Stimulated activated CD4-positive, alpha-beta T cell treated with anti-CD3 and anti-CD28 coated beads, Interleukin-1b, Interleukin-23, amount 100 ng/mL, for 1 hour (primary cell): ENCODE results near the gene IFI27L1.

Source experiments
- DNase-seq, 2 donors: peaks; one replicate each; pipeline ENCODE4 v3.0.0-alpha.2; 2020; ENCODE audit warnings: low read depth in 2 of 2

The IFI27L1 gene

GRCh38 chr14:94079891-94080620, 1.1 kb upstream of the IFI27L1 start:
- DNase-seq = no peak

GRCh38 chr14:94081386-94081820, 293 bp downstream of the IFI27L1 start:
- no peak for DNase-seq

DNA sequence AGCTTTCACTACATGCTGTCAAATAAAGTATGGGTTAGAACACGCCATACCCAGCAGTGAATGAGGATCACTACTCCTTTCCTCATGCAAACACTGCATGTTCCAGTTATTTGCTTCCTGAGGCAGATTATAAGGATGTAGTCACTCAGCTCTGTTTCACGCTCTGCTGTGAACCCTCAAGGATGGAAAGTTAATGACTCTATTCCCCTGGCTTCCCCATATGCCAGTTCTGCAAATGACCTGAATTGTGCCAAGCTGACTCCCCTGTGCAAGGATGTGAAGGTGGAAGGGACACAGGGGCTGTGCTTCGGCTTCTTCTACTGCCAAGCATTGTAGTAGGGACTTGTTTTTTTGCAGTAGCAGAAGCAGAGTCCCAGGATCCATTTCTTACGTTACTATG, 6.8 kb downstream of the IFI27L1 start:
- no peak for DNase-seq

DNA sequence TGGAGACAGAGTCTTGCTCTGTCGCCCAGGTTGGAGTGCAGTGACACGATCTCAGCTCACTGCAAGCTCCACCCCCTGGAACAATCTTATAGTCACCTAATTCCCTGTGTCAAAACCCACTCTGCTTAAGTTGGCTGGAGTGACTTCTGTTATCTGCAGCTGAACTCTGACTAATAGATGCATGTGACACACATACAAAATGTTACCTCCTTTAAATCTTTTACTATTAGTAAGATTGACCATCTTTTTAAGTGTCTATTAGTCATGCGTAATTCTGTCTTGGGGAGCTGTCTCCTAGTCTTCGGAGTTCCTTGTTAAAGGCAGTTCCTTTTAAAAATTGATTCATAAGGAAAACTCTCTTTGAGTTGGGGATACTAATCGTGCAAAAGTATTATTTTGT, 7.4 kb downstream of the IFI27L1 start:
- no peak for DNase-seq

DNA sequence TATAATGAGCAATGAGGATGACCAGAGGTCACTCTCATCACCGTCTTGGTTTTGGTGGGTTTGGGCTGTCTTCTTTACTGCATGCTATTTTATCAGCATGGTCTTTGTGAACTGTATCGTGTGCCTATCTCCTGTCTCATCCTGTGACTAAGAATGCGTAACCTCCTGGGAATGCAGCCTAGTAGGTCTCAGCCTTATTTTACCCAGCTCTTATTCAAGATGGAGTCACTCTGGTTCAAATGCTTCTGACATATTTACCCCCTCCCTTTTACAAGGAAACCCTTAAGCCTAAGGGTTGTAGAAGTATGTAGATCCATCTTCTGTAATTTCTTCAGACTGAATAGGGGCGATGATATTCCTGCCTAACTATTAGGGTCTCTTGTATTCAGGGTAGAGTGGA, 8.4 kb downstream of the IFI27L1 start:
- DNase-seq = no peak

GRCh38 chr14:94093418-94093817, 12.3 kb downstream of the IFI27L1 start:
- no peak for DNase-seq

DNA sequence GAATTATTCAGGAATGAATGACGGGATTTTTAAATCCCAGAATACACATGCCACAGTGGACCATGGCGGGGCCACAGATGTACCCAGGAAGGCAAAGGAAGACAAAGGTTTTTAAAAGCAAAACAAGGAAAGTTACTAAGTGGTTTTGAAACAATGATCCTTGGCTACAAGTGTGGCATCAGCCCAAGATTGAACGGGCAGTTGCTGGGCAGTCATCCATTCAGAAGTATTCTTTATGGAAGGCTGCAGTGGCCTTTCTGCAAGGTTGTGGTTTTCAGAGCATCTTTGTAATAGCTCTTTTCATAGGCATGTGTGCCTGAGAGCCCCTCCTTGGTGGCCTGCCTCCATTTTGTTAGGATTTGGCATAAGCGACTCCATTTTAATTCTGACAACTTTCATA, 16.0 kb downstream of the IFI27L1 start:
- no peak for DNase-seq

DNA sequence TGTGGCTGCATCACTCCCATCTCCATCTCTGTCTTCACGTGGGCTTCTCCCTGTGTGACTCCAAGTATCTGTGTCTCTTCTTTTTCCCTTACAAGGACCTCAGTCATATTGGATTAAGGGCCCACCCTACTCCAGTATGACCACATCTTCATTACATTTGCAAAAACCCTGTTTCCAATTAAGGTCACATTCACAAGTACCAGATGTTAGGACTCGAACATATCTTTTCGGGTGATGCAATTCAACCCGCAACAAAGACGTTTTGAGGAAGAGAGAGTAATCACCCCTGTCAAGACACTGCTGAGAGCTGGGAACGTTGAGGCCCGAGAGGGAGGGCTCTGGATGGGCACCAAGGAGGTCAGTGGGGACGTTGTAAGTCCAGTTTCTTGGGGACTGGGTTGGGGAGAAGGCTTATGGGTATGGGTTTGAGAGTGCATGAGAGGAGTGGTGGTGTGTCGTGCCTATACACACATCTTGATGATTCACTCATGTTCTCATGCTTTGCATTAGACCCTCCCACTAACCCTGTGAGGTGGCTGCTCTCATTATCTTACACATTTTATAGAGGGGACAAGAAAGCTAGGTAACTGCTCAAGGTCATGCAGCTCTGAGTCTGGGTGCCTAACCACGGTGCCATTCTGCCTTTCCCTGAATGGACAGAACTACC, 17.3 kb downstream of the IFI27L1 start:
- DNase-seq = no peak

- no peak for DNase-seq
Measured at GRCh38 chr14:94099006-94099405, 17.9 kb downstream of the IFI27L1 start.

DNA sequence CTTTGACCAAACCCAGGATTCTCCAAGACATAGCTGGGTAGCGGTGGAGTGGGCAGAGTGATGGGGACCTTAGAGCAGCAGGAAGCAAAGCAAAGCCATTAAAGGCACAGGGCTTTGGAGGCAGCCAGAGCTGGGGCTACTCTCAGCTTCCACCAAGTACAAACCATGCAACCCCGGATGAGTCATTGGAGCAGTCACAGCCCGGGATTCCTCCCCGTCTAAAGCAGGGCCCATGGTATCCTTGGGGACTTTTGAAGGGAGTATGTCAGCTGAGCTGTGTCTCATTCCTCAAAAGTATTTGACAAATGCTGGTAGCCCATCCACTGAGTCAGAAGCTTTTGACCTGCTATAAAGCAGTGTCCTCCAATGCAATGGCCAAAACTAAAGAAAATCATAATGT, 19.7 kb downstream of the IFI27L1 start:
- DNase-seq = no peak

DNA sequence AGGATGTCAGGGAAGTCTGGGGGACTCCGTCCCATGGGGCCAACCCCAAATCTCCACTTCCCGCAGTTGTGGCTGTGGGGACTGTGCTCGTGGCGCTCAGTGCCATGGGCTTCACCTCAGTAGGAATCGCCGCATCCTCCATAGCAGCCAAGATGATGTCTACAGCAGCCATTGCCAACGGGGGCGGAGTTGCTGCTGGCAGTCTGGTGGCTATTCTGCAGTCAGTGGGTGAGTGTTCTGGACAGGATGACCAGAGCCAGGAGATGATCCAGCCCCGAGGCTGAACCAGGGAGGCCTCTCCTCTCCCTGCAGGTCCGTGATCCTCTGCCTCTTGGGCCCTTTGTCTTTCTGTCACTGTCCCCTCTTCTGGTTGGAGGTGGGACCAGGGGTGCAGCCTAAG, 20.6 kb downstream of the IFI27L1 start:
- DNase-seq = no peak

DNA sequence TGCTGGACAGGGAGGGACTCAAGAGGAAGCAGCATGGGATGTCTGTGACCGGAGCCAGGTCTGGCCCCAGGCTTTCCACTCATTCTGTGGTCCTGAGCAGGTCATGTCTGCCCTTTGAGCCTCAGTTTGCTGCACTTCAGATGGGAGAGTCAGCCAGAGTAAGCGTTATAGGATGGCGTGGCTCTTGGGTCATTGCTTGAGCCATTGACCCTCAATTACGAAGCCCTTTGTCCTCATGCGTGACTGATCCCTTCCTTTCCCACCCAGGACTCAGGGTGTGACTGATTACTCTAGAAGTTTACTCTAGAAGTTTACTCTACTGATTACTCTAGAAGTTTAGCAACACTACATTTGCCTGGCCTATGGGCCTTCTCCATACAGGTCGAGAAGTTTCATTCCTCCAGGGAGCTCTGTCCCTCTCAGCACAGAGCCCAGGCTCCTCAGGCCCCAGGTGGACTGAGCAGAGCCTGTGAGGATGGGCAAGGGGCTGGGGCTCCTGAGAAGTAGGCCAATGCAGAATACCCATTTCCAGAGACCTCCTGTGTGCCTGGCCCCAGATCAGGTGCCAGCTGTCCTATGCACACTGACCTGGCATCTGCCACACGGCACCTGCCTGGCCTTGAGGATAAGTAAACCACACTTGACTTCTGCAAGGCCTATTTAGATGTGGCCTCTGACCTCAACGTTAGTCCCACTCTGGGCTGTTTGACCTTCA, 21.8 kb downstream of the IFI27L1 start:
- DNase-seq = no peak

- no peak for DNase-seq
Measured at GRCh38 chr14:94103554-94104150, 22.5 kb downstream of the IFI27L1 start.

DNA sequence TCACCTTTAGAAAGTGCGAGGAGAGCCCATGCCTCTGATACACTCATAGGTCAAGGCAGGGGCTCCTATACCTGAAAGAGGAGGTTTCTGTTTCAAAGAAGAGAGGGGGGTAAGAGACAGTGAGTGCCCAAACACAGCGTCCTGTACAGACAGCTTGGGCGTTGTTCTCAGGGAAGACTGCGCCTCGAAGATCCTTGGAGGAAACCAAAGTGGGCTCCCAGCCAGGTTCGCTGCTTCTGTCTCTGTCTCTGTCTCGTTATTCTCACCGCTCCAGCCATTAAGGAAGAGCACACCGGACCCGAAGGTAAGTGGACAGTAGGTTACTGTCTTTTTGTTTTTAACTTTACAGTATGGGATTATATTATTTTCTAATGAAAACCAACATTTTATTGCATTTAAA, 23.6 kb downstream of the IFI27L1 start:
- DNase-seq = no peak

DNA sequence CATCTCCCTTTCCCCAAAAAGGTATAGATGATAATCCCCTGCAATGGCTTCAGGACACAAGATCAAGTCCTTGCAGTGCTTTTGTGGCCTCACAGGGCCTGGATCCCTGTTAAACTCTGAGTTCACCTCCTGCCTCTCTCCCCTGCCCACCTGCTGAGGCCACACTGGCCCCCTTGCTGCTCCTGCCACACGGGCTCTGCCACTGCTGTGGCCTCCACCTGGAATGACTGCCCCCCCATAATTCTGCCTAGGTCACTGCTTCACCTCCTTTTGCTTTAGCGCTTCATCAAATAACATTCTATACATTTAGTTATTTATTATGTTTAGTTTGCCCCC, 28.8 kb downstream of the IFI27L1 start:
- DNase-seq = no peak

GRCh38 chr14:94110552-94111181, 29.6 kb downstream of the IFI27L1 start, which contains the start of gene IFI27:
TSS of gene IFI27 (plus strand) at chr14:94110736.
- DNase-seq = no peak

DNA sequence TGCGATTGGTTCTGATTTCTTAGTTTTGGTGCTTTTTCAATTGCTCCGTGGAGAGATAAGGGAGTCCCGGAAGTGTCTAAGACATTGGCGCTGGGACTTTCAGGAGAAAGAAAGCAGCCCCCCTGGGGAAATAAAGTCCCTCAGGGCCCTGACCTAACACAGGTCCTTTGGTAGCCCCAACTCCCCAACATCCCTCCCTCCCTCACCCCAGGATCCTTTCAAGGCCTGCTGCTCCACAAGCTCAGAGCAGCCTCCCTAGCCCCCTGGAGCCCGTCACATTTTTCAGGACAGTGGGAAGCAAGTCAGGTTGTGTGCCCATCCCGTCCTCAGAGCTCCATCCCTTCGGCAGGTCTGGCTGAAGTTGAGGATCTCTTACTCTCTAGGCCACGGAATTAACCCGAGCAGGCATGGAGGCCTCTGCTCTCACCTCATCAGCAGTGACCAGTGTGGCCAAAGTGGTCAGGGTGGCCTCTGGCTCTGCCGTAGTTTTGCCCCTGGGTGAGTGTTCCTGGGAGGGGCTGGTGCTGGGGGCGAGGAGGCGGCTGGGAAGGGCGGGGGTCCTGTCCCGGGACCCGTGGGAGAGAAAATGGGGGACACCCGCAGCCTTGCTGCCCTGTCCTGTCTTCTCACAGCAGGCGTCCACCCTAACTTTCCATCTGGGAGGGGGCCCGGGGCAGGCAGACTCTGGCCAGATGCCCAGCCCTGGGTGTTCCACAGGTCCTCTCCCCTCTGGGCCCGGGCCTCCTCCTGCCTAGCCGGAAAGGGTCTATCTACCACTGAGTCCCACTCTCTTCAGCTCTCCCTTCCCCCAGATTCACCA, 30.4 kb downstream of the IFI27L1 start:
- DNase-seq = no peak

- no peak for DNase-seq
Measured at GRCh38 chr14:94112513-94113063, 31.5 kb downstream of the IFI27L1 start.

DNA sequence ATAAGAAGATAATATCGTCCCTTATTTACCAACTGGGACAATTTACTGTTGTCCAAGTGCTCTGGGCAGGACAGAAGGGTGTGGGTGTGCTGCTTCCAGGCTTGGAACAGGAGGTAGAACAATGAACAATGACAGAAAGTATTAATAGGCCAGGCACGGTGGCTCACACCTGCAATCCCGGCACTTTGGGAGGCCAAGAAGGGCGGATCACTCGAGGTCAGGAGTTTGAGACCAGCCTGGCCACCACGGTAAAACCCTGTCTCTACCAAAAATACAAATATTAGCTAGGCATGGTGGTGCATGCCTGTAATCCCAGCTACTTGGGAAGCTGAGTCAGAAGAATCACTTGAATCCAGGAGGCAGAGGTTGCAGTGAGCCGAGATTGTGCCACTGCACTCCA, 32.0 kb downstream of the IFI27L1 start:
- no peak for DNase-seq

- DNase-seq = no peak
Measured at GRCh38 chr14:94113490-94113889, 32.4 kb downstream of the IFI27L1 start.
